Mucosa of gallbladder (tissue), 1 donor: ENCODE data around the gene GALNT7. TPM values are rescaled to one million over a fixed set of nuclear protein-coding genes. Genes with fewer than 3 reads are reported as not detected.
"Not testable (repeated sequence)": the region's sequence is repeated elsewhere in the genome, so short reads cannot be mapped to it uniquely, and the experiment has no call there.

Experiments
- DNase-seq: peaks from one replicate; pipeline ENCODE4 v3.0.0-alpha.2; 2020; ENCODE audit warnings: low spot score
- total RNA-seq: library from RNA; stranded (reverse); gene quantifications from one replicate; pipeline ENCODE4 v1.2.1, GENCODE V29; 2021
- donor health status: DM: no; HTN: no; CAD: no.

GALNT7 gene
- 45.3 TPM for total RNA-seq

GRCh38 chr4:173168396-173169177 is at the start of gene GALNT7:
TSS of gene GALNT7 (plus strand) at chr4:173168811. CDS start at chr4:173168836, 25 bp downstream.
- peak; percentile 59 for DNase-seq

GRCh38 chr4:173118819-173119218 is 49.8 kb upstream of the GALNT7 start:
- not testable (repeated sequence) for DNase-seq

GRCh38 chr4:173119818-173120217 is 48.8 kb upstream of the GALNT7 start:
- no peak for DNase-seq

GRCh38 chr4:173121076-173121561 is 47.5 kb upstream of the GALNT7 start:
- peak; percentile 16 for DNase-seq

- no peak for DNase-seq
Observed at GRCh38 chr4:173124209-173124865, 44.3 kb upstream of the GALNT7 start.

GRCh38 chr4:173125216-173125812 is 43.3 kb upstream of the GALNT7 start:
- DNase-seq = no peak

- no peak for DNase-seq
Observed at GRCh38 chr4:173128199-173128890, 40.3 kb upstream of the GALNT7 start.

GRCh38 chr4:173130687-173131086 is 37.9 kb upstream of the GALNT7 start:
- no peak for DNase-seq

GRCh38 chr4:173134426-173134825 is 34.2 kb upstream of the GALNT7 start:
- no peak for DNase-seq

- DNase-seq = no peak
Observed at GRCh38 chr4:173135241-173135847, 33.3 kb upstream of the GALNT7 start.

- DNase-seq = no peak
Observed at GRCh38 chr4:173138624-173139023, 30.0 kb upstream of the GALNT7 start.

- no peak for DNase-seq
Observed at GRCh38 chr4:173139561-173139960, 29.1 kb upstream of the GALNT7 start.

- DNase-seq = no peak
Observed at GRCh38 chr4:173145131-173145530, 23.5 kb upstream of the GALNT7 start.

- no peak for DNase-seq
Observed at GRCh38 chr4:173146456-173146855, 22.2 kb upstream of the GALNT7 start.

- DNase-seq = no peak
Observed at GRCh38 chr4:173151496-173151895, 17.1 kb upstream of the GALNT7 start.

- no peak for DNase-seq
Observed at GRCh38 chr4:173152104-173152503, 16.5 kb upstream of the GALNT7 start.

- no peak for DNase-seq
Observed at GRCh38 chr4:173153445-173153844, 15.2 kb upstream of the GALNT7 start.

GRCh38 chr4:173159791-173160190 is 8.8 kb upstream of the GALNT7 start:
- no peak for DNase-seq

- no peak for DNase-seq
Observed at GRCh38 chr4:173160871-173161270, 7.7 kb upstream of the GALNT7 start.

GRCh38 chr4:173161311-173161710 is 7.3 kb upstream of the GALNT7 start:
- DNase-seq = no peak

- DNase-seq = no peak
Observed at GRCh38 chr4:173165706-173166105, 2.9 kb upstream of the GALNT7 start.

GRCh38 chr4:173166491-173166890 is 2.1 kb upstream of the GALNT7 start:
- DNase-seq = no peak
